OCI-LY7 (cell line): ENCODE results near the gene DPY19L2.
"Not testable (repeated sequence)": the region's sequence is repeated elsewhere in the genome, so short reads cannot be mapped to it uniquely, and the experiment has no call there.

ENCODE experiments used
- CTCF ChIP-seq: fragments of 200-600 bp; sonication (generic); conservative IDR thresholded peaks from 2 replicates; pipeline ENCODE4 v1.5.1; 2014; ENCODE audit warnings: mild to moderate bottlenecking, antibody characterized with exemption, low read length, moderate library complexity, mixed read lengths
- EZH2phosphoT487 ChIP-seq: fragments of 200-600 bp; sonication (generic); IDR thresholded peaks from 2 replicates; pipeline ENCODE4 v1.6.1; 2018; ENCODE audit warnings: low read depth, borderline replicate concordance, mild to moderate bottlenecking, mixed run types, antibody characterized with exemption, low read length, moderate library complexity, mixed read lengths

GRCh38 chr12:63572038-63572437 is 96.3 kb downstream of the DPY19L2 start:
- not testable (repeated sequence) for TF ChIP-seq EZH2phosphoT487, CTCF
